GM19463 (cell line): ENCODE results near the gene TPP2.

ENCODE experiments used
- ATAC-seq: cut with Tn5 transposase; IDR thresholded peaks from one replicate; pipeline ENCODE4 v1.9.1; 2021; ENCODE audit warnings: mild to moderate bottlenecking, moderate library complexity; ENCODE audit not compliant: unreplicated experiment

Gene TPP2

GRCh38 chr13:102718746-102719145, 122.0 kb downstream of the TPP2 start:
- no peak for ATAC-seq

DNA sequence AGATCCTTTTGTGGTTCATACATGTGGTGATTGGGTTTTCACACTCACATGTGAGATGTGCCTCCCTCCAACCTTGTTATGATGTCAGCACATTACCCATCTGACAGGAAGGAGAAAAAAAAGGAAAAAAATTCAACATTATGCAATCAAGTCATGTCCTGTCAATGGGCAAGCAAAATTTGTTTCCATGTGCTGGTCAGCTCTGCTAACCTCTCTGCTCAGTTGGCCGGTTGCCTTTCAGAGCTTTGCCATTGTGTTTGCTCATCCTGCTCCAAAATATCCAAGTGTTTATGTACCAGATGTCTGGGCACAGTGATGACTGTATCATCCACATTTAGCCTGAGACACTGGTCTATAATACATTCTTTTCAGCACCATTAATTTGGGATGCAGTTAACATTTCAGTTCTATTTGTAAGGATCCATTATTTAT, 125.0 kb downstream of the TPP2 start:
- ATAC-seq, result no peak

DNA sequence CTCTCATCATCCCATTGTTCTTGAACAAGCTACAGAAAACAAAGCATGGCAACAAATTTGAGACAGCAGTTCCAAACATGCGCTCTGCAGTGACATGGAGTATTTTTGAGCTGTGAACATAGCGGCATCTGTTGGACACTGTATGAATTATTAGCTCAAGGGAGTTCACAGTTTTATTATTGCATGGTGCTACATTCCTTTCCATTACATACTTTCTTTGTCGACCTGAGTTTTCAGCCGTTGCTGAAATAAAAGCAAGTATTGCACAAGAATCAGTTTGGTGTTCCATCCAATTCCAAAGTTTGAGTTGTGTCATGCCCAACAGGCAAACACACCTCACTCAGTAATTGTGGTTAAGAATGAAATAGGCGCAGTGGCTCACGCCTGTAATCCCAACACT, 128.1 kb downstream of the TPP2 start:
- ATAC-seq, result no peak

- no peak for ATAC-seq
Measured at GRCh38 chr13:102726430-102726829, 129.6 kb downstream of the TPP2 start.
